Activated T-helper 2 cell treated with anti-CD3 and anti-CD28 coated beads, Interferon-gamma antibody, Interleukin-2, Interleukin-4, amounts not matched to agents 10 μg/mL and 5 μg/mL and 100 μg/mL, durations not matched to agents 14 hours and 24 hours and 36 hours (primary cell): ENCODE results near the gene TAF3. TPM values are rescaled to one million over a fixed set of nuclear protein-coding genes. Genes with fewer than 3 reads are reported as not detected.
"Not testable (repeated sequence)": the region's sequence is repeated elsewhere in the genome, so short reads cannot be mapped to it uniquely, and the experiment has no call there.

Experiments used
- DNase-seq: peaks from one replicate; pipeline ENCODE4 v3.0.0; 2021; ENCODE audit warnings: low spot score
- H3K27ac Mint-ChIP-seq: one replicate; pipeline ENCODE4 v1.8.0; 2021; ENCODE audit warnings: mixed read lengths
- H3K27me3 Mint-ChIP-seq: one replicate; pipeline ENCODE4 v1.8.0; 2021; ENCODE audit warnings: low read depth, mixed read lengths
- H3K36me3 Mint-ChIP-seq: one replicate; pipeline ENCODE4 v1.8.0; 2021; ENCODE audit warnings: low read depth, mixed read lengths
- H3K4me1 Mint-ChIP-seq: one replicate; pipeline ENCODE4 v1.8.0; 2021; ENCODE audit warnings: low read depth, mixed read lengths
- H3K4me3 Mint-ChIP-seq: one replicate; pipeline ENCODE4 v1.8.0; 2021; ENCODE audit warnings: low read depth, mild to moderate bottlenecking, moderate library complexity, mixed read lengths
- H3K9me3 Mint-ChIP-seq: one replicate; pipeline ENCODE4 v1.8.0; 2021; ENCODE audit warnings: mixed read lengths
- intact Hi-C: fragments of 100-400 bp; cut with micrococcal nuclease; formaldehyde crosslinking; loops from one replicate; pipeline ENCODE4 v1.15.1; 2023
- total RNA-seq: library from RNA; stranded (reverse); gene quantifications from 2 replicates; pipeline ENCODE4 v1.2.3, GENCODE V29; 2022

The TAF3 gene
- total RNA-seq, 1 donor from 2014 or later = 17.4 TPM

DNA sequence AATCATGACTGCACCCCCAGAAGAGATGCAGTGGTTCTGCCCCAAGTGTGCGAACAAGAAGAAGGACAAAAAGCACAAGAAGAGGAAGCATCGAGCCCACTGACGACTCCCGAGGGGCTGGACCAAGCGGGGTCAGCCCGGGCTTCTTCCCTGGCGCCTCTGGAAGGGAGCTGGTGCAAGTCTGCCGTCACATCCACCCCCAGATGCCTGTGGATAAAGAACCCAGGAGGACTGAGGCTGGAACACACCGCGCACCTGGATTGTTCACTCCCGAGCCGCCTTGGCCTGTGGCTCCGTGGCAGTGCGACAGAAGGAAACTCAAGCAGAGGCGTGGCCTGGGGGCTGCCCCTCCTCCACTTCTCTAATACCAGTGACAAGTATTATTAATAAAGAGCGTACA is 196.3 kb downstream of the TAF3 start:
- no peak overlapping the region for H3K27ac Mint-ChIP-seq
- intact Hi-C loops = no loop called here
- H3K4me1 Mint-ChIP-seq = no peaks in the 10 kb centered on the region
- DNase-seq = no peak
- H3K36me3 Mint-ChIP-seq = peaks cover 21% of the 10 kb centered on the region
- no peaks in the 10 kb centered on the region for H3K9me3 Mint-ChIP-seq
- H3K27me3 Mint-ChIP-seq = no peaks in the 10 kb centered on the region
- no peak overlapping the region for H3K4me3 Mint-ChIP-seq

DNA sequence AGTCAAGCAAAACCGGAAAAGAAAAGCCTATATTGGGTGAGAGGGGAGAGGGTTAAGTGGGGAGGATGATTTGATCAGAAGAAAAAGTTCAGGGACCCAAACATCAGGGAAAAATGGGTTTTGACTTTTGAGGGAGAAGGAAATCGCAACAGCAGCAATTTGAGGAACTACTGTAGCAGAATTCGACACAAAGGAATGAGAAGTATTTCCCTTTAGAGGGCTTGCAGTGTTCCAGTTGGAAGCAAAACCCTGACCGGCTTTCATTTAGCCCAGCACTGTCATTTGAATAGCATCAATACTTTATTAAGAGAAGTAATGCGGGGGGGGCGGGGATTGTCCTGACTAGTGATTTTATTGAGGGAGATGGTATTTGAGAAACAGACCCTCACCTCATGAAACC is 199.0 kb downstream of the TAF3 start:
- no peak overlapping the region for H3K27ac Mint-ChIP-seq
- H3K4me3 Mint-ChIP-seq = no peak overlapping the region
- H3K4me1 Mint-ChIP-seq = no peaks in the 10 kb centered on the region
- intact Hi-C loops = no loop called here
- DNase-seq = no peak
- H3K27me3 Mint-ChIP-seq = peaks cover 1% of the 10 kb centered on the region
- H3K36me3 Mint-ChIP-seq = peaks cover 15% of the 10 kb centered on the region
- H3K9me3 Mint-ChIP-seq = no peaks in the 10 kb centered on the region

DNA sequence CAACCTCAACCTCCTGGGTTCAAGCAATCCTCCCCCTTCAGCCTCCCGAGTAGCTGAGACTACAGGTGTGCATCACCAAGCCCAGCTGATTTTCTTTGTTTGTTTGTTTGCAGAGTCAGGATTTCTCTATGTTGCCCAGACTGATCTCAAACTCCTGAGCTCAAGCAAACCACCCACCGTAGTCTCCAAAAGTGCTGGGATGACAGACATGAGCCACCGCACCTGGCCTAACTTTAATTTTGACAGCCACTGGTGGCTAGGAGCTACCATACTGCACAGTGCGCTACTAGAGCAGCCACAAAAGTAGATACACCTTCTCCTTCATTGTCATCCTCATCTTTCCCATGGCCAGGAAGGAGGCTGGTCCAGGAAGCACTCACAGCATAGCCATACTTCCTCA is 205.0 kb downstream of the TAF3 start:
- intact Hi-C loops = no loop called here
- peaks cover 9% of the 10 kb centered on the region for H3K27me3 Mint-ChIP-seq
- H3K4me1 Mint-ChIP-seq = peaks cover 8% of the 10 kb centered on the region
- no peaks in the 10 kb centered on the region for H3K36me3 Mint-ChIP-seq
- H3K9me3 Mint-ChIP-seq = no peaks in the 10 kb centered on the region
- no peak overlapping the region for H3K27ac Mint-ChIP-seq
- DNase-seq = no peak
- no peak overlapping the region for H3K4me3 Mint-ChIP-seq

DNA sequence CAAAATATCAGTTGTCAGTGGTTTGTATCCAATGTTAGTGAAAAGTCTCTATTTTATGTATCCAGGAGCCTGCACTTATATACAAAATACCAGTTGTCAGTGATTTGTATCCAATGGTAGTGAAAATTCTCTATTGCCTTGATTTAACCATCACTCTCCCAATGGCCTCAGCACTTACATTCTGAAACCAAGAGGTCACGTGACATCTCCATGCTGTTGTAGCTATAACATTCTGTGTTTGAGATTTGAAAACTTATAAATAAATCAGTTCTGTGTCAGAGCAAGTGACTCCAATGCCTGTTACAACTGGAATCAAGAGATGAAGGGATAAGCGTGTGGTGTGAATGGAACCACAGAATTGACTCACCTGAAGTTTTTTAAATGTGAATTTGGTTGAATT is 205.5 kb downstream of the TAF3 start:
- Mint-ChIP-seq H3K27ac (no peak overlapping the region), H3K9me3 (no peaks in the 10 kb centered on the region), H3K4me3 (no peak overlapping the region), H3K27me3 (peaks cover 9% of the 10 kb centered on the region), H3K4me1 (peaks cover 8% of the 10 kb centered on the region), H3K36me3 (no peaks in the 10 kb centered on the region)
- intact Hi-C loops = no loop called here
- DNase-seq = no peak

DNA sequence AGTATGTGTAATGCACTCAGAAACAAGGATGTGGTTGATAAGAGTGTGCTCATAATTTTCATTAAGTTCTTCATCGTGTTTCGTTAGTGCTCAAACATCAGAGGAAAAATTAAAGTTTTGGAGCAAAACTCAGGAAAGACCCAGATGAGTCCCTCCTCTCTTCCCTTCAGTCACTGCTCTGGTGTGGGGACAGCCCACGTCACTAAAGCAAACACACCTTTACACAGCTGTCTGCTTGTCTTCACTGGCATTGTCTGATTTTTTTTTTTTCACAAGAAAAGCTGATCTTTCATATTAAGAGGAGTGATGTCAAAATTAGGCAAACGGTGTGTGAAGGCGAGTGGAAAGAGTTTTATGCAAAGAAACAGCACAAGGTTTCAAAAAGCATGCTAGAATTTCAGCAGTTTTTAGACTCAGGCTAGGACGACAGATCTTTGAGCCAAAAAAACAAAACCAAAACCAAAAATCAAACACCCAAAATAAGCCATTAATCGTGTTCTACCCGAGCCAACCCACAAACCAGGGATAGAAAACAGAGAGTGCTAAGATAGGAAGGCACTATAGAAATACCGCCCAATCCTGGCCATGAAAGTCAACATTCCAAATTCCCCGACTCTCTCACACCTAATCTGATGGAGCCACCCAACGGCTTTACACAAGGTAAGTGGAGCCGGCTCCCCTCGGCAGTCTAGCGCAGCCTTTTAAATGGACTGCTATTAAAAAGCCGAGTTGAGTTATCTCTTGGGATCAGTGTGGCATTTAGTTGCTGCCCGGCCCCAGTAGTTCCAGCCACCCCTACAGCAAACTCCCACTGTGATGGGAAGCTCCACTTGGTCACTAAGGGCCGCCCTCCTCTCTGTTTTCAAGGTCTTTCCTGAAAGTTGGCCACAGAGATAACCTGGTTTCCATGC is 208.3 kb downstream of the TAF3 start:
- H3K27ac Mint-ChIP-seq = no peak overlapping the region
- H3K27me3 Mint-ChIP-seq = peaks cover 11% of the 10 kb centered on the region
- no peak for DNase-seq
- no peaks in the 10 kb centered on the region for H3K36me3 Mint-ChIP-seq
- H3K4me3 Mint-ChIP-seq = peak overlapping the region; percentile 44
- peaks cover 8% of the 10 kb centered on the region for H3K4me1 Mint-ChIP-seq
- no peaks in the 10 kb centered on the region for H3K9me3 Mint-ChIP-seq
- intact Hi-C loops = no loop called here

DNA sequence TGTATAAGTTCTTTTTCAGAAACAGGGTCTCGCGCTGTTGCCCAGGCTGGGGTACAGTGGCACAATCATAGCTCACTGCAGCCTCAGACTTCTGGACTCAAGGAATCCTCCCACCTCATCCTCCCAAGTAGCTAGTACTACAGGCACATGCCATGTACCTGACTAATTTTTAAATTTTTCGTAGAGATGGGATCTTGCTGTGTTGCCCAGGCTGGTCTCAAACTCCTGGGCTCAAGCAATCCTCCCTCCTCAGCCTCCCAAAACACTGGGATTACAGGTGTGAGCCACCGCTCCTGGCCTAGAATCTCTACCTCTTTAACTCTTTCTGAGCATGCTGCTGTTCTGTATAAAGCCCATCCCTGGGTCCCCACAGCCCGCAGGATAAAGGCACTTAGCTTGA is 212.9 kb downstream of the TAF3 start:
- H3K4me3 Mint-ChIP-seq, H3K36me3 Mint-ChIP-seq, H3K27ac Mint-ChIP-seq, H3K9me3 Mint-ChIP-seq, intact Hi-C loops, DNase-seq: not testable (repeated sequence)
- peaks cover 32% of the 10 kb centered on the region for H3K27me3 Mint-ChIP-seq
- peaks cover 15% of the 10 kb centered on the region for H3K4me1 Mint-ChIP-seq

DNA sequence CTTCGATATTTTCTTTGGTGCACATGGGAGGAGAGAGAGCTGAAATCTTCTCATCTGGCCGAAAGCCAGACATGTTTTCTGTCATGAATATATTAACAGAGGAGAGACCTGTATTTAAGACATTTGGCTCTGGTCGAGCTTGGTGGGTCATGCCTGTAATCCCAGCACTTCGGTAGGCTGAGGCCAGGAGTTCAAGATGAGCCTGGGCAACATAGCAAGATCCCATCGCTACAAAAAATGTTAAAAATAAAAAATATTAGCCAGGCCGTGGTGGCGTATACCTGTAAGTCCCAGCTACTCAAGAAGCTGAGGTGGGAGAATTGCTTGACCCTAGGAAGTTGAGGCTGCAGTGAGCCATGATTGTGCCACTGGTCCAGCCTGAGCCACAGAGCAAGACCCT is 214.3 kb downstream of the TAF3 start:
- Mint-ChIP-seq H3K4me1 (peaks cover 12% of the 10 kb centered on the region), H3K27ac (no peak overlapping the region), H3K27me3 (peaks cover 34% of the 10 kb centered on the region), H3K9me3 (no peaks in the 10 kb centered on the region), H3K4me3 (no peak overlapping the region), H3K36me3 (no peaks in the 10 kb centered on the region)
- intact Hi-C loops = no loop called here
- DNase-seq = no peak

DNA sequence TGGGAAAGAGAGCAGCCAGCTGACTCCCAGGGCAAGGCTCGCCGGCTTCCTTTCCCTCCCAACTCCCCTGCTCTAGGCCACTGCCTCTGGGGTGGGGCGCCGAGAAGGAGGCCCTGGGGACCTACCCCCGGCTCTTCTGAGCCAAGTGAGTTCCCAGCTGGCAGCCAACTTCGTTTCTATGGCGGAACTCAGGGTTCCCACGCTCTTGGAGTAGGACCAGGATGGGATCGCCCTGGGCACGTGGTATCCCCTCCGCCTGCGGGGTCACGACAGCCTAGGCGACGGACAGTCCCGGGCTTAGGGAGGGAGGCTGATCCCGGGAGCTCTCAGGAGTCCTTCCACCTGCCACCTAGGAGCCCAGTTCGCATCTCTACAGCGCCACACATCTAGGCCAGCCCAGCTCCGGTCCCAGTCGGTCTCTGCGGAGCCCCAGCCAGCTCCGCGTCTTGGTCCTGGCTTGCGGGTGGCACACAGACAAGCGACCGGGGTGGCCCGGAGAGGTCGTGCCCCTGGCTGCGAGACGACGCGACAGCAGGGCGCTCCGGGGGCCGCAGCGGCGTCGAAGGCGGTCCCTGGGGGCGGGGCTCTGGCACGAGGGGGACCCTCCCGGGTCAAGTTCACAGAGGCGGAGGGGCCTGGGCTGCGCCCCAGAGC is 215.6 kb downstream of the TAF3 start:
- intact Hi-C loops = no loop called here
- Mint-ChIP-seq H3K9me3 (no peaks in the 10 kb centered on the region), H3K27me3 (peaks cover 46% of the 10 kb centered on the region), H3K36me3 (no peaks in the 10 kb centered on the region), H3K4me3 (no peak overlapping the region), H3K4me1 (peaks cover 22% of the 10 kb centered on the region), H3K27ac (no peak overlapping the region)
- no peak for DNase-seq

DNA sequence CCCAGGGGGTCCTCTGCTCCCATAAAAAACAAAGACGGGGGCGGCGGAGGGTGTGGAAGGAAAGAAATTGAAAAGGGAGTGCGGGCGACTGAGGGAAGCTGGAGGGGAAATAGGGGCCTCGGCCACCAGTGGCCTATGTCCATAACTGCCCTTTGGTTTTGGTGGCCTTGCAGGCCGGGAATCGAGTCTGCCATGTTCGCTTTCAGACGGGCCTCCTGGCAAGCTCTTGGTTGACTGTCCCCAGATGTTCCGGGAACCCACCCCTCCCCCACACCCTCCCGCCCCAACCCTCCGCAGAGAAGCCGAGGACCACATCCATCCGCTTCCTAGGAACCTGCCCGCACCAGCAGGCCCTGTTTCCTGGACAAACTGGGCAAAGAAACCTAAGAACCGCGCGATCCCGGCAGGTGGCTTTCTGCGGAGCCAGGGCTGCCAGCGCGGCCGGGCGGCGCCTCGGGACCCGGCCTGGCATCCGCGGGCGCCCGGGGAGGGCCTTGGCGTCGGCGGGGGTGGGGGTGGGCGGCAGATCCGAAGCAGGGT is 216.2 kb downstream of the TAF3 start:
- H3K4me1 Mint-ChIP-seq = peaks cover 27% of the 10 kb centered on the region
- no peak for DNase-seq
- no peak overlapping the region for H3K27ac Mint-ChIP-seq
- peaks cover 4% of the 10 kb centered on the region for H3K36me3 Mint-ChIP-seq
- intact Hi-C loops = no loop called here
- peaks cover 52% of the 10 kb centered on the region for H3K27me3 Mint-ChIP-seq
- H3K9me3 Mint-ChIP-seq = no peaks in the 10 kb centered on the region
- no peak overlapping the region for H3K4me3 Mint-ChIP-seq

DNA sequence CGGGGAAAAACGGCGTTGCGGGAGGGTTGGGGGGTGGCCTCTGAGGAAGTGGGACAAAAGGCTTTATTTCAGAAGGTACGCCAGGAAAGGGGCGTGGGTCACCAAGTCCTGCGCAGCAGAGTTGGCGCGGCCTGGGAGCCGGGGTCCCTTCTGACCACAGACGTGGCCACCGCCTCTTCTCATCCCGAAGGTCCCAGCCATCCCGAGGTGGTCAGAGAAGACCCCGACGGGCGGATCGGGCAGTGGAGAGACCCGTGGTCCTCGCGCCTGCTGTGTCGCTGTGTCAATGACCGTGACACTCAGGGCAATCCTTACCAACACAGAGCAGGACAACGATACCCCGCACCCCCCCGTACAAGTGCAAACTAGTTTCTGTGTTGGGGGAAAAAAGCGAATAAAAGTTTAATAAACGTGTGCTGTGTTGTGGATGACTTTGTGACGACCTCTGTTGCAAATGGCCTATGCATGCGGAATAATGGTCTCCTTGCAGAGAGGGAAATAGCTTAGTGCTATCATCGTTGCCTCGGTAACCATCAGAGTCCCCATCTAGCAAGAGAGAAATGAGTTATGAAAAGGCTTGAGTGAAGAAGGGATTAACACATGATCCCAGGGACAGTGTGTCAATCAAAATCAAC is 216.8 kb downstream of the TAF3 start:
- Mint-ChIP-seq H3K9me3 (no peaks in the 10 kb centered on the region), H3K4me1 (peaks cover 30% of the 10 kb centered on the region), H3K36me3 (peaks cover 4% of the 10 kb centered on the region), H3K27ac (no peak overlapping the region), H3K27me3 (peaks cover 58% of the 10 kb centered on the region), H3K4me3 (peak overlapping the region; percentile 57)
- DNase-seq = no peak
- intact Hi-C loops = no loop called here

DNA sequence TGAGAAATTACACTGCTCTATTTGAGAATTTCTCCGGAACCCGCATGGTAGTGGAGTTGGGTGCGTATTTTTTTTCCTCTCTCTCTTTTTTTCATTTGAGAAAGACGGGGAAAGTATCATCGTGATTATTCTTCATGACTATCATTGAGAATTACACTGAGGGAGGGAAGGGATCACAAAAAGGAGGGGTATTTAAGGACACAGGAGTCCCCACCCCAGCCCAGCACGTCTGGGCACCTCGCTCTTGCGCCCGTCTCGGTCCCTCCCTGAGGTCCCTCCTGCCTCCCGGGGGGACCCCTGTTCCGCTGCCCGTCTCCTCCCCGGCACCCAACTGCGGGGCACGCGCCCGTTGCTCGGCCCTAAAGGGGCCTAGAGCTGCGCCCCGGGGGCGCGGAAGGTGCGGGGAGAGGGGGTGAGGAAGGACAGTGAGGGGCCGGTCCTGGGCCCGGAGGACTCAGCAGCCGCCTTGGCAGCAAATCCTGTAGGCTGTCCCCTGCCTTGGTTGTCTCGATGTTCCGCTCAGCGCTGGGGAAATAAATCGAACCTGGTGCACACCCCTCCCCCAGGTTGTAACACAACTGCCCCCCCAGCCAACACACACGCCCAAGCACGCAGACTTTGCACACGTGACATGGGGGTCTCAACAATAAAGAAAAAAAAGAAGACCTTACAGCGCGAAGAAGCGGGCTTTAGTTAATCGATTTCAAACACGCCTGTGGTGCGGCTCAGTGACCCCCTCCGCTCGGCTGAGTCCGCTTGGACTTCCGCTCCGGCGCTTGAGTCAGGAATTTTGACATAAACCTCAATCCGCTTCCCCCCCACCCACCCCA is 217.6 kb downstream of the TAF3 start:
- intact Hi-C loops = no loop called here
- DNase-seq = no peak
- Mint-ChIP-seq H3K9me3 (no peaks in the 10 kb centered on the region), H3K27me3 (peaks cover 66% of the 10 kb centered on the region), H3K4me1 (peaks cover 32% of the 10 kb centered on the region), H3K36me3 (peaks cover 4% of the 10 kb centered on the region), H3K4me3 (peak overlapping the region; percentile 57), H3K27ac (no peak overlapping the region)

DNA sequence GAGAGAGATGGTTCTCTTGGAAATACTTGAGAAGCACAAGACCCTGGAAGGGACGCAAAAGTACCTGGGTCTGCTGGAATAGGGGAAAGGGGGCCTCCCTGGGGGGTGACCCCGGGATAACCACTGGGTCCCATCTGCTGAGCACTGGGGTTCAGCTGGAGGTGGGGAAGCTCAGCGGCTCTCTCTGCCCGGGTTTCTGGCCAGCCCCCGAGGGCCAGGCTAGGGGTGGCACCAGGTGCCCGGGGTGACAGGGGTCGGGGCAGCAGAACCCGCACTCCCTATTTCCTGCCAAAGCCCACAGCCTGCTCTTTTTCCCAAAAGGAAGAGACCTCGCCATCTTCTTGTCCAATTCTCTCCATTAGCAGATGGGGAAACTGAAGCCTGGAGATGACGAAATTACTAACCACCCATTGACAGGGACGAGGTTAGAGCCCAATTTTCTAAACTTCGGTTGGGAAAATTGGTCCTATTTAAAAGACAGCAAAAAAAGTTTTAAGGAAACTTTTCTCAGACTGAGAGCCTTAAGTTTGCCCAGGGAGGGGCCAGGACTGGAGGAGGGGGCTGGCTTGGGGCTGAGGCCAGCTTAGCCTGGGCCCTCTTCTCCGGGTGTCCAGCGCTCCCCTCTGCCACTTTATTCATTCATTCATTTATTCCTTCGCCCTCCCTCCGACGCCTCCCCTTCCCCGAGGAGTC is 218.3 kb downstream of the TAF3 start:
- Mint-ChIP-seq H3K9me3 (no peaks in the 10 kb centered on the region), H3K36me3 (peaks cover 4% of the 10 kb centered on the region), H3K4me1 (peaks cover 36% of the 10 kb centered on the region), H3K4me3 (peak overlapping the region; percentile 69), H3K27ac (no peak overlapping the region), H3K27me3 (peaks cover 69% of the 10 kb centered on the region)
- DNase-seq = no peak
- intact Hi-C loops = no loop called here
